GM12878 (cell line): ENCODE measurements around the gene SLC23A2. TPM values are rescaled to one million over a fixed set of nuclear protein-coding genes. Genes with fewer than 3 reads are reported as not detected.

Source experiments
- ATAC-seq: fragments of 200-7000 bp; cut with Tn5 transposase; 3 replicates; pipeline ENCODE4 v1.9.1; 2020; ENCODE audit warnings: mild to moderate bottlenecking, moderate library complexity
- BruUV-seq: library from RNA; stranded (reverse); fragments of 400-500 nt; replicated peaks from 2 replicates; lab custom pipeline; 2021; lab: Mats Ljungman, UMichigan
- CTCF ChIA-PET: fragments of 300-600 bp; sonication (Branson Sonifier 250); formaldehyde crosslinking; extraction: SDS; loops from one replicate; lab custom pipeline; 2021; ENCODE audit warnings: inconsistent platforms; lab: Yijun Ruan, JAX
- POLR2A ChIA-PET: fragments of 350-600 bp; formaldehyde crosslinking; extraction: SDS; loops from one replicate; lab custom pipeline; 2021; ENCODE audit warnings: inconsistent platforms; lab: Charles Lee
- RAD21 ChIA-PET: fragments of 300-600 bp; sonication (Branson Sonifier 250); formaldehyde crosslinking; loops from one replicate; lab custom pipeline; 2023; ENCODE audit warnings: antibody characterized with exemption; ENCODE audit not compliant: unreplicated experiment; lab: Charles Lee
- SMC1A ChIA-PET: fragments of 300-600 bp; sonication (Branson Sonifier 250); formaldehyde crosslinking; loops from one replicate; lab custom pipeline; 2023; ENCODE audit not compliant: unreplicated experiment, uncharacterized antibody; lab: Charles Lee
- DNase-seq: peaks from one replicate; pipeline ENCODE4 v3.0.0-alpha.2; 2011; ENCODE audit warnings: low read depth, low spot score
- FAIRE-seq: peaks from 3 replicates; lab custom pipeline; 2011; peaks lifted over from hg19 to GRCh38; lab: Jason Lieb, UNC
- H2AFZ ChIP-seq: 2 replicates; pipeline ENCODE4 v1.6.0; 2011; ENCODE audit warnings: low read depth, low read length, control low read depth; ENCODE audit not compliant: control insufficient read depth
- H3K27ac ChIP-seq: 2 replicates; pipeline ENCODE4 v1.5.1; 2011; ENCODE audit warnings: control low read depth; ENCODE audit not compliant: control insufficient read depth, insufficient read depth
- H3K27me3 ChIP-seq, 2 experiments: replicated peaks in 1 of 2; 2 replicates each; pipeline versions ENCODE4 v1.6.0 to v1.6.1; 2011; ENCODE audit warnings: low read length in 1 of 2; ENCODE audit not compliant: control insufficient read depth in 2 of 2, insufficient read depth in 2 of 2
- H3K36me3 ChIP-seq, 2 experiments: 2 replicates each; pipeline ENCODE4 v1.5.1; 2011; ENCODE audit warnings: low read length in 1 of 2; ENCODE audit not compliant: control insufficient read depth in 2 of 2, insufficient read depth in 2 of 2
- H3K4me1 ChIP-seq: 2 replicates; pipeline ENCODE4 v1.6.1; 2011; ENCODE audit warnings: mild to moderate bottlenecking, low read length, moderate library complexity, mixed read lengths; ENCODE audit not compliant: control insufficient read depth, insufficient read depth
- H3K4me2 ChIP-seq: 2 replicates; pipeline ENCODE4 v1.6.0; 2011; ENCODE audit warnings: control low read depth; ENCODE audit not compliant: control insufficient read depth, insufficient read depth
- H3K4me3 ChIP-seq: fragments of 200-600 bp; sonication (generic); 2 replicates; pipeline ENCODE4 v1.5.1; 2016
- H3K79me2 ChIP-seq: 2 replicates; pipeline ENCODE4 v1.6.0; 2011; ENCODE audit warnings: low read length; ENCODE audit not compliant: control insufficient read depth, insufficient read depth
- H3K9ac ChIP-seq: 2 replicates; pipeline ENCODE4 v1.8.0; 2011; ENCODE audit warnings: low read length, control low read depth, mixed read lengths; ENCODE audit not compliant: control insufficient read depth, insufficient read depth
- H3K9me3 ChIP-seq: replicated peaks from 3 replicates; pipeline ENCODE4 v1.5.1; 2011; ENCODE audit warnings: mild to moderate bottlenecking, low read length; ENCODE audit not compliant: control insufficient read depth, insufficient read depth
- H4K20me1 ChIP-seq: 2 replicates; pipeline ENCODE4 v1.6.0; 2011; ENCODE audit not compliant: control insufficient read depth, insufficient read depth
- BCL3 ChIP-seq: IDR thresholded peaks from 2 replicates; pipeline ENCODE4 v1.6.1; 2011; ENCODE audit warnings: borderline replicate concordance, low read depth, mild to moderate bottlenecking, moderate library complexity, low read length; ENCODE audit not compliant: insufficient read depth, poor library complexity, severe bottlenecking
- IRF4 ChIP-seq: IDR thresholded peaks from 2 replicates; pipeline ENCODE4 v1.6.1; 2011; ENCODE audit warnings: low read depth, low read length
- MEF2A ChIP-seq: IDR thresholded peaks from 2 replicates; pipeline ENCODE4 v1.6.1; 2011; ENCODE audit warnings: low read depth, mild to moderate bottlenecking, low read length, moderate library complexity; ENCODE audit not compliant: insufficient read depth
- NFXL1 ChIP-seq: fragments of 450-650 bp; IDR thresholded peaks from 2 replicates; pipeline ENCODE4 v1.6.1; 2017; ENCODE audit warnings: antibody characterized with exemption, mild to moderate bottlenecking, borderline replicate concordance
- RBBP5 ChIP-seq: fragments of 200-600 bp; sonication (generic); conservative IDR thresholded peaks from 2 replicates; pipeline ENCODE4 v1.6.1; 2016
- SIN3A ChIP-seq: IDR thresholded peaks from 2 replicates; pipeline ENCODE4 v1.6.1; 2012; ENCODE audit warnings: low read depth, low read length, improper control_type of control experiment
- ZNF274 ChIP-seq: IDR thresholded peaks from one replicate; pipeline ENCODE4 v1.8.0; 2011; ENCODE audit not compliant: insufficient read length, insufficient read depth
- ZNF384 ChIP-seq: IDR thresholded peaks from 2 replicates; pipeline ENCODE4 v1.6.1; 2012; ENCODE audit warnings: low read depth, mild to moderate bottlenecking, low read length, improper control_type of control experiment, borderline replicate concordance
- WGBS: methylation state at CpG from one replicate; pipeline ENCODE4 v1.1.6; 2016; ENCODE audit warnings: low lambda C conversion rate; ENCODE audit not compliant: insufficient replicate concordance, insufficient coverage; ENCODE audit errors: missing lambda C conversion rate; 5-methylcytosine and 5-hydroxymethylcytosine counted together
- in situ Hi-C: fragments of 300-500 bp; cut with MboI; formaldehyde crosslinking; loops from 9 replicates; pipeline ENCODE4 v1.14.3; 2018; ENCODE audit warnings: mixed read lengths
- intact Hi-C: fragments of 100-400 bp; cut with micrococcal nuclease; formaldehyde crosslinking; loops from one replicate; pipeline ENCODE4 v1.14.2; 2022; ENCODE audit not compliant: unreplicated experiment
- polyA plus RNA-seq, 11 experiments: library from polyadenylated mRNA; depleted of rRNA in 4 of 11; unstranded in 6 of 11; stranded (reverse) in 5 of 11; fragments of >200 nt; fragmentation: Nextera tagmentation in 4 of 11; fragmentation: Illumina TruSeq in 1 of 11; extraction: Ambion mirVana in 4 of 11; extraction: Trizol in 1 of 11; gene quantifications; 1 replicate in 1 of 11; 2 replicates in 10 of 11; pipeline versions ENCODE4 v1.2.1 to v1.2.3, GENCODE V29; 2011 to 2016; ENCODE audit warnings: inconsistent platforms in 2 of 11, missing spikeins in 2 of 11, low read depth in 1 of 11
- total RNA-seq, 4 experiments: library from RNA; depleted of rRNA in 3 of 4; stranded (reverse); fragments of >200 nt in 3 of 4; fragmentation: Illumina TruSeq in 1 of 4; extraction: Trizol in 1 of 4; gene quantifications; 2 replicates each; pipeline versions ENCODE4 v1.2.1 to v1.2.3, GENCODE V29; 2013 to 2021
- TF ChIP-seq, protein P1 (sequence below): IDR thresholded peaks from 2 replicates; pipeline ENCODE4 v1.6.1; 2011; ENCODE audit warnings: mild to moderate bottlenecking, low read depth, low read length, moderate library complexity; ENCODE audit not compliant: insufficient replicate concordance
- TF ChIP-seq, protein P2 (sequence below): fragments of 450-650 bp; IDR thresholded peaks from 2 replicates; pipeline ENCODE4 v1.6.1; 2016; ENCODE audit warnings: mild to moderate bottlenecking
- TF ChIP-seq, protein P3 (sequence below): fragments of 450-650 bp; IDR thresholded peaks from 2 replicates; pipeline ENCODE4 v1.6.1; 2017; ENCODE audit warnings: mild to moderate bottlenecking, low read depth, inconsistent platforms; ENCODE audit not compliant: poor library complexity, severe bottlenecking

The SLC23A2 gene
- total and polyA plus RNA-seq, 10 of the 15 experiments (the other 5 are each of a cell fraction or from before 2014, with no cell fraction given): 4.4 to 56.1 (median 35.5) TPM

DNA sequence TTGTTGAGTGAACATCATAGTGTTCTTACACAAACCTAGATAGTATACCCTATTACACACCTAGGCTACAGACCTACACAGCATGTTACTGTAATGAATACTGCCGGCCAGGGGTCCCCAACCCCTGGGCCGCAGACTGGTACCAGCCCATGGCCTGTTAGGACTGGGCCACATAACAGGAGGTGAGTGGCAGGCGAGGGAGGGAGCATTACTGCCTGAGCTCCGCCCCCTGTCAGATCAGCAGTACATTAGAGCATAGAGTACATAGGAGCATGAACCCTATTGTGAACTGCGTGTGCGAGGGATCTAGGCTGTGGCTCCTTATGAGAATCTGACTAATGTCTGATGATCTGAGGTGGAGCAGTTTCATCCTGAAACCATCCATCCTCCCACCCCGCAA is 153.3 kb downstream of the SLC23A2 start:
- RAD21 ChIA-PET: no interaction called here
- SMC1A ChIA-PET: no interaction called here
- FAIRE-seq (no peak), DNase-seq (no peak)
- no peaks in the 10 kb centered on the region for H4K20me1 ChIP-seq
- peaks cover 4% of the 10 kb centered on the region for H3K4me1 ChIP-seq
- H3K36me3 ChIP-seq: peaks cover 0 to 4% of the 10 kb centered on the region in 2 experiments; a peak in 2 of 4 replicates
- no peak overlapping the region for H3K27ac ChIP-seq
- TF ChIP-seq, protein P1, sequence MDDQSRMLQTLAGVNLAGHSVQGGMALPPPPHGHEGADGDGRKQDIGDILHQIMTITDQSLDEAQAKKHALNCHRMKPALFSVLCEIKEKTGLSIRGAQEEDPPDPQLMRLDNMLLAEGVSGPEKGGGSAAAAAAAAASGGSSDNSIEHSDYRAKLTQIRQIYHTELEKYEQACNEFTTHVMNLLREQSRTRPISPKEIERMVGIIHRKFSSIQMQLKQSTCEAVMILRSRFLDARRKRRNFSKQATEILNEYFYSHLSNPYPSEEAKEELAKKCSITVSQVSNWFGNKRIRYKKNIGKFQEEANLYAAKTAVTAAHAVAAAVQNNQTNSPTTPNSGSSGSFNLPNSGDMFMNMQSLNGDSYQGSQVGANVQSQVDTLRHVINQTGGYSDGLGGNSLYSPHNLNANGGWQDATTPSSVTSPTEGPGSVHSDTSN: peak; percentile 13
- TF ChIP-seq ZNF274: no peak
- no peak for TF ChIP-seq SIN3A
- TF ChIP-seq, protein P2, sequence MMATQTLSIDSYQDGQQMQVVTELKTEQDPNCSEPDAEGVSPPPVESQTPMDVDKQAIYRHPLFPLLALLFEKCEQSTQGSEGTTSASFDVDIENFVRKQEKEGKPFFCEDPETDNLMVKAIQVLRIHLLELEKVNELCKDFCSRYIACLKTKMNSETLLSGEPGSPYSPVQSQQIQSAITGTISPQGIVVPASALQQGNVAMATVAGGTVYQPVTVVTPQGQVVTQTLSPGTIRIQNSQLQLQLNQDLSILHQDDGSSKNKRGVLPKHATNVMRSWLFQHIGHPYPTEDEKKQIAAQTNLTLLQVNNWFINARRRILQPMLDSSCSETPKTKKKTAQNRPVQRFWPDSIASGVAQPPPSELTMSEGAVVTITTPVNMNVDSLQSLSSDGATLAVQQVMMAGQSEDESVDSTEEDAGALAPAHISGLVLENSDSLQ: peak; percentile 49; the same call in 1 of the 2 replicates
- TF ChIP-seq, all 136 proteins: peak for 2
- Histone ChIP-seq H3K79me2 (no peaks in the 10 kb centered on the region), H3K9me3 (no peaks in the 10 kb centered on the region), H3K4me3 (no peak overlapping the region), H3K9ac (no peak overlapping the region), H3K4me2 (no peak overlapping the region), H2AFZ (no peak overlapping the region; the same call in 1 of the 2 replicates), H3K27me3 (no peaks in the 10 kb centered on the region)
- no TSS peak for BruUV-seq
- intact Hi-C loops (no loop called here), in situ Hi-C loops (no loop called here)
- ATAC-seq: peak; percentile 54
- WGBS: 49% methylated on average over 7 of the region's 7 CpGs
- CTCF ChIA-PET: no interaction called here
- POLR2A ChIA-PET: interaction anchor here (1.0 kb wide), 1 partner anchor 33 kb away, joined by 3 read pairs; no protein-coding TSS in a partner anchor

DNA sequence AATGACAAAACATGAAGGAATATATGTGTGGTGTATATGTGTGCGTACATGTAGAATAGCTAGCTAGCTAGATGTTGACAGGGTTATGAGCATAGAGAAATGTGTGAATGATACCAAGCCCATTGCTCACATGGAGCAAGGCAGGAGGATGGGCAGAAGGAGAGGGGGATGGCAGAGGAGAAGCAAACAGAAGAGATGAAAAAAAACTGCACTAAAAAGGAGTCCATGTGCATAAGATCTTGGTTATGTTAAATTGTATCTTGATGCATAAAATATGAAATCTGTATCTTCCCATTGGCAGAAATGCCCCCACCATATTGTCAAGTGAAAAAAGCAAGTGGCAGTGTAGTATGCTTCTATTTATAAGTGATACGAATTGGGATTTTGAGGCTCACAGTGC is 154.5 kb downstream of the SLC23A2 start:
- no TSS peak for BruUV-seq
- DNase-seq (no peak), FAIRE-seq (no peak), ATAC-seq (no peak)
- in situ Hi-C loops (no loop called here), intact Hi-C loops (no loop called here)
- H4K20me1 ChIP-seq: no peaks in the 10 kb centered on the region
- H3K27ac ChIP-seq: no peak overlapping the region
- no peaks in the 10 kb centered on the region for H3K9me3 ChIP-seq
- peaks cover 4% of the 10 kb centered on the region for H3K4me1 ChIP-seq
- no peaks in the 10 kb centered on the region for H3K27me3 ChIP-seq
- ChIA-PET SMC1A (no interaction called here), RAD21 (no interaction called here), POLR2A (no interaction called here), CTCF (interaction anchor here (0.8 kb wide), 1 partner anchor 20 kb away, joined by 4 read pairs; no protein-coding TSS in a partner anchor)
- no peaks in the 10 kb centered on the region for H3K79me2 ChIP-seq
- no peak overlapping the region for H3K4me2 ChIP-seq
- no peak overlapping the region for H3K9ac ChIP-seq
- WGBS: 54% methylated on average over 2 of the region's 2 CpGs
- no peak overlapping the region for H3K4me3 ChIP-seq
- H3K36me3 ChIP-seq: no peaks in the 10 kb centered on the region
- no peak overlapping the region for H2AFZ ChIP-seq
- TF ChIP-seq MEF2A: no peak
- TF ChIP-seq IRF4: no peak
- TF ChIP-seq ZNF384: no peak
- TF ChIP-seq, protein P3, sequence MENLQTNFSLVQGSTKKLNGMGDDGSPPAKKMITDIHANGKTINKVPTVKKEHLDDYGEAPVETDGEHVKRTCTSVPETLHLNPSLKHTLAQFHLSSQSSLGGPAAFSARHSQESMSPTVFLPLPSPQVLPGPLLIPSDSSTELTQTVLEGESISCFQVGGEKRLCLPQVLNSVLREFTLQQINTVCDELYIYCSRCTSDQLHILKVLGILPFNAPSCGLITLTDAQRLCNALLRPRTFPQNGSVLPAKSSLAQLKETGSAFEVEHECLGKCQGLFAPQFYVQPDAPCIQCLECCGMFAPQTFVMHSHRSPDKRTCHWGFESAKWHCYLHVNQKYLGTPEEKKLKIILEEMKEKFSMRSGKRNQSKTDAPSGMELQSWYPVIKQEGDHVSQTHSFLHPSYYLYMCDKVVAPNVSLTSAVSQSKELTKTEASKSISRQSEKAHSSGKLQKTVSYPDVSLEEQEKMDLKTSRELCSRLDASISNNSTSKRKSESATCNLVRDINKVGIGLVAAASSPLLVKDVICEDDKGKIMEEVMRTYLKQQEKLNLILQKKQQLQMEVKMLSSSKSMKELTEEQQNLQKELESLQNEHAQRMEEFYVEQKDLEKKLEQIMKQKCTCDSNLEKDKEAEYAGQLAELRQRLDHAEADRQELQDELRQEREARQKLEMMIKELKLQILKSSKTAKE: no peak
- TF ChIP-seq NFXL1: no peak
- TF ChIP-seq RBBP5: no peak
- TF ChIP-seq BCL3: no peak
